ENCODE measurements around the gene LTB4R2.

- TF ChIP-seq, protein P1, sequence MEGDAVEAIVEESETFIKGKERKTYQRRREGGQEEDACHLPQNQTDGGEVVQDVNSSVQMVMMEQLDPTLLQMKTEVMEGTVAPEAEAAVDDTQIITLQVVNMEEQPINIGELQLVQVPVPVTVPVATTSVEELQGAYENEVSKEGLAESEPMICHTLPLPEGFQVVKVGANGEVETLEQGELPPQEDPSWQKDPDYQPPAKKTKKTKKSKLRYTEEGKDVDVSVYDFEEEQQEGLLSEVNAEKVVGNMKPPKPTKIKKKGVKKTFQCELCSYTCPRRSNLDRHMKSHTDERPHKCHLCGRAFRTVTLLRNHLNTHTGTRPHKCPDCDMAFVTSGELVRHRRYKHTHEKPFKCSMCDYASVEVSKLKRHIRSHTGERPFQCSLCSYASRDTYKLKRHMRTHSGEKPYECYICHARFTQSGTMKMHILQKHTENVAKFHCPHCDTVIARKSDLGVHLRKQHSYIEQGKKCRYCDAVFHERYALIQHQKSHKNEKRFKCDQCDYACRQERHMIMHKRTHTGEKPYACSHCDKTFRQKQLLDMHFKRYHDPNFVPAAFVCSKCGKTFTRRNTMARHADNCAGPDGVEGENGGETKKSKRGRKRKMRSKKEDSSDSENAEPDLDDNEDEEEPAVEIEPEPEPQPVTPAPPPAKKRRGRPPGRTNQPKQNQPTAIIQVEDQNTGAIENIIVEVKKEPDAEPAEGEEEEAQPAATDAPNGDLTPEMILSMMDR (IDR thresholded peaks at IDR 0.05) = no peak
- TF ChIP-seq POLR2A (IDR thresholded peaks at IDR 0.05) = no peak
- no peak for TF ChIP-seq POLR2AphosphoS5 (IDR thresholded peaks at IDR 0.05)
Measured at GRCh38 chr14:24289649-24290280, 20.2 kb upstream of the LTB4R2 start.

All from sigmoid colon (tissue), 4 donors.